Activated CD4-positive, CD25-positive, alpha-beta regulatory T cell (primary cell): Measurements from ENCODE around the gene SIL1.

Experiments
- DNase-seq, 4 experiments: peaks; one replicate each; lab custom pipeline; 2025; lab: John Stamatoyannopoulos, UW

SIL1 gene

GRCh38 chr5:138955671-138956295 is 242.4 kb downstream of the SIL1 start:
- DNase-seq, result no peak

DNA sequence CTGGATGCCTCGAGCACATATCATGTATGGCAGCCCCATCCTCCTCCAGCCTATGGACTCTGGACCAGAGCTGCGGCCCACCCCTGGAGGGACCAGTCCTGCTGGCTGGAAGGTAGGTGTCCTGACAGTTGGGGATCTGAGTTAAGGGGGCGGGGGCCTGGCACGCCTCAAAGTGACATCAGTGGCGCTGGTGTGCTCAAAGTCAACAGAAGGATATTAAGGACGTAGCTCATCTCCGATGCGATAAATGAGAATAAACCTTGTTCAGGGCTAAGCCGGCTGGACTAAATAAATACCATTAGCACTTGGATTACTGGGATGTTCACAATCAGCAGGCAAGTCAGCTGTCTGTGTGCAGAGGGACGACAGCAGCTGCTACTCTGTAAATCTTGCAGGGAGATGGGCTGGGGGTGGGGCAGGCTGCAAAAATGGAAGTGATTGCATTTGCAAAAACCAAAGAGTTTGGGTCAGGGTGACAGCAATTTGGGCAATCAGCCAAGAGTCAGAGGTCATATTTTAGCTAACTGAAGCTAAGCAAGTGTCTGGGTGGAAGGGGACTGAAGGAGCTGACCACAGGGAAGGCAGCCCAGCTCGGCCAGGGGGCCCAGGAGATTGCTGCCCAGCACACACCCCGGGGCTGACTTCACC is 243.0 kb downstream of the SIL1 start:
- no peak for DNase-seq

GRCh38 chr5:138954257-138955012 is 243.7 kb downstream of the SIL1 start:
- DNase-seq, result no peak

DNA sequence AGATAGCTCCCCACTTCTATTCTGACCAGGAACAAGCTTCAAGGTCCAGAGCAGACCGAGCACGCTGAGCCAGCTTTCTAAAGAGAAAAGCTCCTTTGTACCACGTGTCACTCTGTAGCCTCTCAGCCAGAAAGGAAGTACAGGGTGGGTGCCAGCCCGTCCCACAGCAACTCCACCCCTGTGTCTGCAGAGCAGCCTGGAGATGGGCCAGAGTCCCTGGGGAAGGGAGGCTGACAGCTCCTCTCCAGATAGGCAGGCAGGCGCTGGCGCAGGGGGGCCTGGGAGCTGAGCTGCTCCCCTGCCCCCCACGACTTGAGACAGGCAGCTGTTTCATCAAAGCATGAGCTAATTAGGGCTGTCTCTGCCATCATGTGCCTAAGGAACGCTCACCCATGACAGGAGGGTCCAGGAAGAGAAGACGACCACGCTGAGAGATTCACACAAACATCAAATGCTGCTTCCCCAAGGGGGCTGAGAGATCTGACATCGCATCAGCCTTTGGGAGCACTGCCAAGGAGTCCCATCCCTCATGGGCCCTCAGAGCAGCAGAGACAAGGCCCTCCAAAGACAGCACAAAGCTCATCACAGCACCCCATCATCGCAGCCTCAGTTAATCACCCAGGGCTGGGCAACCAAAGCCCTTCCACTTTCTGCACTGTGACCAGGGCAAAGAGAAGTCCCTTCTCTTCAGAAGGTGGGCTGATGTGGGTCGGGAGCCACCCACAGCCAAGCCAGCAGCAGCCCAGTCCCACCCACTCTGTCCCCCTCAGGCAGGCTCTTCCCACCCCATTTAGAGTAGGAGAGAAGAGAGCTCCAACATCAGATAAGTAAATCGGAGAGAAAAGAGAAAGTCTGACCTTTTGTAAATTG is 244.5 kb downstream of the SIL1 start:
- DNase-seq, result no peak

DNA sequence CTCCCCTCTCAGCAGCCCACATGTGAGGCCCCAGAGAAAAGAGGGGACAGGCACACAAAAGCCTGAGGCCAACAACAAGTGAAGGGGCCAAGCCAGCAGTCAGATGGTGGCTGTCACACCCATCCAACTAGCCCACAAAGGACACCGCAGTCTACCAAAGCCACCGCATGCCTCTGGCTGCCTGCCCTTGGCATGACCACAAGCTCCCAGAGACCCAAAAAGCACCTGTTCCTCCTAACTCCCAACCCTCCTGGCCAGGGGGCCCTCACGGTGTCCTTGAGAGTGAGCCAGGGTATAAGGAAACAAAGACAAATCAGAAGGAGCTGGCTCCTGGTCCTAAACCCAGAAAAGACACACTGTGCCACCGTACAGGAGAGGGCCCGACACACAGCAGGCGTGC is 245.2 kb downstream of the SIL1 start:
- DNase-seq, result no peak

DNA sequence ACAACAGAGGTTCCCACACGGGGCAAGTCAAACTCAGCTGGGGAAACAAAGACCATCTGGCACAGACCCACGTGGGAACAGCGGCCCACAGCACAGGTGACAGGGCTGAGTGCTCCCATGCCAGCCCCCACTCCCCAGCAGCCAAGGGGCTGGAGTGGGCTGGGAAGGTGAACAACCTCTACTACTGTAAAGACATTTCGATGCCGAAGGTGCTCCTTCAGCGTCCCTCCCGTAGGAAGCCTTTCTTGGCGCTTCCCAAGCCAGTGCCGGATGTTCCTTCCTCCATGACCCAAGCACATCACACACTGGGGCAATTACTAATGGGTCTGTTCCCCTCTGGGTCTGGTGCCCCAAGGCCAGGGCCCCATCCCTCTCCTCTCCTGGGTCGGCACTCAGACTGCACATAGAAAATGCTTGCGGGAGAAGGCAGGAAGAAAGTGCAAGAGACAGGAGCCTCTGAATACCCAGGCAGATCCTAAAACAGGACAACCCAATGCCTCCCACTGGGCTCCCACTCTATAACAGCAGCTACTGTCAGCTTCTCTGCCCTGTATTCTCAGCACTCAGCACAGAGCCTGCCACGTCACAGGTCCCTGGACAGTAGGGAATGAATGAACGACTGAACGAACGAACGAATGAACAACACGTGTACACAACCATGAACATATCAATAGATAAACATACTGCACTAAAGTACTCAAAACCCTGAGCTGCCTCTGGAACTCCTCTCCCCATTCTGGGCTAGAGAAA is 246.0 kb downstream of the SIL1 start:
- no peak for DNase-seq

DNA sequence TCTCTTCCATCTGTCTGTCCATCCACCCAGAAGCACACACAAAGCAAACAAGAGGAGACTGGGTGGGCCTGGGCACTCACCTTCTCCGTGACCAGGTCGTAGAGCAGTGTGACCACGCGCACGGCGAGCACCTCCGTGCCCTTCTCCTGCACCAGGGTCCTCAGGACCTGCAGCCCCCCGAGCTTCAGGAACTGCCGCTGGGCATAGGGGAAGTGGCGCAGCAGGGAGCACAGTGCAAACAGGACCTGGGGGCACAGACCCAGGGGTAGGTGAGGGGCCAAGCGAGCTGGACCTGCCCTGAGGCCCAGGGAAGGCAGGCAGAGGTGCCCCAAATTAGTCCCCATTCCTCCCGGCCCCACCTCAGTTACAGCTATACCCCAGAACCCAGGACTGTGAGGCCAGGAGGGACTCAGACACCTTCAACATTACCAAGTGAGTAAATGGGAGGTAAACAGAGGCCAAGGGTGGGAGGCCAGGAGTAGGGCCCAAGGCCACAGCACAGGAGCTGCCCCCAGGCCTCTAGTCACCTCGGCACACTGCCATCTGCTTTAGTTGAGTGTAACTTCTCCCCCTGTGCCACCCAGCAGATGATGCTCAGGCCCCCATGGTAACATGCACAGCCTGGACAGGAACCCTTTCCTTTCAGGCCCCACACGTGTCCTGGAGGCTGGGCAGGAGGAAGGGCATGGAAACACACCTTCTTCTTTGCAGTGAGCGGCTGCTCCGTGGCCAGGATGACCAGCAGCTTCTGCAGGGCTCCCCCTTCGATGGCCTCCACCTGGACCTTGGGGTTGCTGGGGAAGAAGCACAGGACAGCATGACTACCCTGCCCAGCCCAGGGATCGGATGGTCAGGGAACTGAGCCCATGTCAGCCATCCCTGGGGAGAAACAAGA is 246.8 kb downstream of the SIL1 start:
- no peak for DNase-seq

DNA sequence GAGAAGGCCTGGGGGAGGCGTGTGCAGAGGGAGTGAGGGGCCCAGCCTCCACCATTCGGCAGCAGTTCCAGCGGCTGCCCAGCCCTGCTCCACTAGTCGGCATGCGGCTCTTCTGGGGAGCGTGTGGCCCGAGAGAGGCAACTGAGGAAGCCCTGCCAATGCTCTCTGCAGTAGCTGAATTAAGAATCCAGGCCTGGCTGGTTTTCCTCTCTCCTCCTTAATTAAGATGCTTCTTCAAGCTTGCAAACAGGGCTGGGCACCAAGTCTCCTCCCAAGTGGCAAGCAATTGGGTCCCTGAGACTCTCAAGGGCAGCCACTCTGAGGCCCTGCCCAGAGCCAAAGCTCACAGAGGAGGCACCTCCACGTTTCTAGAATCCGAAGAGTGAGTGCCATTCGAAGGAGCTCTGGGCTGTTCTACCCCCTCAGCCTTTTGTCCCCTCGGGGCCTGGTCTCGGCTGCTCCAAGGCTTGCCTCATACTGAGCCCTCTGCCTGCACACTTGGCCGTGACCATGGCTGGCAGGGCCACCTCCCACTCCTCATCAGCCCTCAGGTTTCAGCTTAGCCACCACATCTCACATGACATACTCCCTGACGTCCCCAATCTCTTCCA is 247.6 kb downstream of the SIL1 start:
- no peak for DNase-seq

GRCh38 chr5:138949988-138950387 is 248.2 kb downstream of the SIL1 start:
- no peak for DNase-seq

DNA sequence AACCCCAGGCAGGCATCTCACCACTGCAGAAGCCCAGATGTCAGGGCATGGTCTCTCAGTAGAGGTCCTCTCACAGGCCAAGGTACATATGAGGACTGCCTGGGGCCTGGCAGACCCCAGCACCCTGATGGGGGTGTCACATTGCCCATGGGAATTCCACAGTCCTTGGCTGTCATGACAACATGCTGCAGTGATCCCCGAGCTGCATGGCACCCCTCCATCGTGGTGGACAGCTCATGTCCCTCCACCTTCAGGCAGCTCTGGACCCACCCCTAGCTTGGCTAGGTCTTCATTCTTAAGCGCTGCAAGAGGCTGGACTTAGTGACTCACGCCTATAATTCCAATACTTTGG is 249.0 kb downstream of the SIL1 start:
- DNase-seq, result no peak

DNA sequence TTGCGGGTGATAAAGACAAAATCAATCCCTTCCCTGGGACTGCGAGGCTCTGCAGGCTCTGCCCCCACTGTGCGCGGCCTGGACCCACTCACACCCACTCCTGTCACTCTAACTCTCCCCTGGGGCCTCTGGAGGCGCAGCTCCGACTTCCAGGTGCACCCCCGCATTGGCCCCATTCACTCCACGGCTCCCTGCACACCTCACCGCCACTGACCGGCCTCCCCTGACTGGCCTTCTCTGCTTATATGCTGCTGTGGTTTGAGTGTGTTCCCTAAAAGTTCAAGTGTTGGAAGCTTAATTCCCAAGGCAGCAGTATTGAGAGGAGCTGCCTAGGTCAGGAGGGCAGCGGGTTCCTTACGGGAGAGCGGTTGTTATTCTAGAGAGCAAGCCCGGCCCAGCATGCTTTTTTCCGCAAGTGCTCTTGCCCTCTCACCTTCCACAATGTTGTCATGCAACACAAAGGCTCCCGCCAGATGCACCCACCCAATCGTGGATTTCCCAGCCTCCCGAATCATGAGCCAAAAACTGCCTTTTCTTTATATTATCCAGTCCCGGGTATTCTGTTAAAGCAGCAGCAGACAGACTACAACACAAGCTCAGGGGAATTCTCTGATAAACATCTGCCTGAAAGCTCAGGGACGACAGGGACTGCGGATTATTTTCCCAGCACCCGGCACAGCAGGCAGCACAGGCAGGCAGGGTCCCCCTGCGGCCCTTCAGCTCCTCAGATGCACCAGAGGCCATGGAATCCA is 249.5 kb downstream of the SIL1 start:
- DNase-seq, result no peak

GRCh38 chr5:138947780-138948179 is 250.4 kb downstream of the SIL1 start:
- no peak for DNase-seq

- DNase-seq, result no peak
These were observed 251.2 kb downstream of the SIL1 start for GRCh38 chr5:138946831-138947560.

- DNase-seq, result no peak
These were observed 251.9 kb downstream of the SIL1 start for GRCh38 chr5:138946241-138946623.

DNA sequence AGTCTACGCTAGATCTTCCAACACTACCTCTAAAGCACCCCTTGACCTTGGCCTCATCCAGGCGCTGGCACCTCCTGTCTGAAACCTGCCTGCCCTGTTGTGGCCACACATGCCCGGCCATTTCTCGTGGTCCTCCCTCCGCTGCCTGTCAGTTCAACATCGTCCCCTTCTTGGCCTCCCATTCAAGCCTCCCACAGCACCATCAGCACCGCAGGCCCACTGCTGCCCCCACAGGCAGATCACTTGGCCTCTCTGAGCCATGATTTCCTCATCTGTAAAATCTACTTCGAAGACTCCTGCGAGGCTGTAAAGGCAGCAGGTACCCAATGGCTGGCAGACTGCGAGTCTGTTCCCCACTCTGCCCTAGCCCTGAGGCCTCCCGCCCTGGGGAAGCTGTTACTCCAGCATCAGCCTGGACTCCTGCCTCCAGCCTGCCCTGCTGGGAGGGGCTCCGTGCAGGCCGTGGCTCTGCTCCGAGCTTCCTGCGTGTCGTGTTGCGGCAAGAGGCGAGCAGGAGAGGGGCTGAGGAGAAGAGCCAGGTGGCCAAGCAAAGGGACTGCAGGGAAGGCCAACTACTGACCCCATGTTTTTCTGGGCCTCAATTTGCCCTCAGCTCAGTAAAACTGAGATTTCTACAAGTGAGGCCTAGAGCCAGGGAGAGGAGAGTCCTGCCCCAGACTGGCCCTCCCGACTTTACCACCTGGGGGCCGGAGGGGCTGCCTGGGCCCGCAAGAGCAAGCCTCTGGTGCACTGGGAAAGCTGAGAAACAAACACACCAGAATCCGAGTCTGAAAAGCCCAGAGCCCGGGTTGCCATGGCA is 252.5 kb downstream of the SIL1 start:
- no peak for DNase-seq

GRCh38 chr5:138944527-138945322 is 253.4 kb downstream of the SIL1 start:
- DNase-seq, result no peak

DNA sequence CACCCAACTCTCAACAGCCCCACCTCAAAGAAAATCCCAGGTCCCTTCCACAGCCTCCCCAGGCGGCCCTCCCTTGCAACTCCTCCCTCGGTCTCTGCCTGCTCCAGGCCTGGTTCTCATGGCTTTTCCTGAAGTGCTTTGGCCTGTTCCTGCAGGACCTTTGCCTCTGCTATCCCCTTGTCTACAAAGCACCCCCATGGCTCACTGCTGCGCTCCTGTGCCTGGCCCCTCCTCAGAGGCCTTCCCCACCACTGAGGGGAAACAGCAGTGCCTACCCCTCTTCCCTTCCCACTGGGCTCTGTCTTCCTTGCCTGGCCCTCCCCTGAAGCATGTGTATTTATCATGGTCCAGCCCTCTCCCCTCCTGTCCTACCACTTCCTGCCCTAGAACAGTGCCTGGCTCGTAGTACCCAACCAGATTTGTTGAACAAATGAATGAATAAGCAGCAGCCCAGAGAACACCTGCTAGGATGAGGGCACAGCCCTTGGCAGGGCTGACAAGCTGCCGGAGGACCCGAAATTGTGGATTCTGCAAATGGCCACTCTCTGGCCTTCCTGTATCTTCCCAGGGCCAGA is 254.5 kb downstream of the SIL1 start:
- DNase-seq, result no peak
